AG09319 (cell line): Measurements from ENCODE around the gene KRT81.

ENCODE experiments used
- DNase-seq: peaks from one replicate; pipeline ENCODE4 v3.0.0-alpha.2; 2010; ENCODE audit warnings: low read depth; ENCODE audit errors: extremely low read depth
- TF ChIP-seq, protein P1 (sequence below): IDR thresholded peaks from 2 replicates; pipeline ENCODE4 v1.5.1; 2011; ENCODE audit warnings: low read depth, mild to moderate bottlenecking, inconsistent platforms, low read length, moderate library complexity

Gene KRT81

DNA sequence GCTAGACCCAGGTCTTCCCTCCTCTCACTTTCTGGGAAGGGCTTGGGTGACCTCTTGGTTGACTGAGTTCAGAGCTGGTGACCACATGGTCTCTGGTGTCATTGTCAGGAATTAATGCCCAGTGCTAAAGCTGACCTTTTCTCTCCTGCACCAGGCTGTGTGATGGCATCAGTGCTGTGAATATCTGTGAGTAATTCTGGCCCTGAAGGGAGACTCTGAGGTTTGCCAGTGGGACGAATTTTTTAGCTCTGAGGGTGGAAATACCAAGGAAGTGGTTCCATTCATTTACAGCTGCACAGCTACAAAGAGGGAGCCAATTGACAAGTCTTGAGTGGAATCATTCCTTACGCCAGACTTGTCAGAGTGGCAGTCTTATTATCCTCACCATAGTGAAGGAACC is 23.1 kb downstream of the KRT81 start:
- TF ChIP-seq, protein P1, sequence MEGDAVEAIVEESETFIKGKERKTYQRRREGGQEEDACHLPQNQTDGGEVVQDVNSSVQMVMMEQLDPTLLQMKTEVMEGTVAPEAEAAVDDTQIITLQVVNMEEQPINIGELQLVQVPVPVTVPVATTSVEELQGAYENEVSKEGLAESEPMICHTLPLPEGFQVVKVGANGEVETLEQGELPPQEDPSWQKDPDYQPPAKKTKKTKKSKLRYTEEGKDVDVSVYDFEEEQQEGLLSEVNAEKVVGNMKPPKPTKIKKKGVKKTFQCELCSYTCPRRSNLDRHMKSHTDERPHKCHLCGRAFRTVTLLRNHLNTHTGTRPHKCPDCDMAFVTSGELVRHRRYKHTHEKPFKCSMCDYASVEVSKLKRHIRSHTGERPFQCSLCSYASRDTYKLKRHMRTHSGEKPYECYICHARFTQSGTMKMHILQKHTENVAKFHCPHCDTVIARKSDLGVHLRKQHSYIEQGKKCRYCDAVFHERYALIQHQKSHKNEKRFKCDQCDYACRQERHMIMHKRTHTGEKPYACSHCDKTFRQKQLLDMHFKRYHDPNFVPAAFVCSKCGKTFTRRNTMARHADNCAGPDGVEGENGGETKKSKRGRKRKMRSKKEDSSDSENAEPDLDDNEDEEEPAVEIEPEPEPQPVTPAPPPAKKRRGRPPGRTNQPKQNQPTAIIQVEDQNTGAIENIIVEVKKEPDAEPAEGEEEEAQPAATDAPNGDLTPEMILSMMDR, result no peak
- DNase-seq, result no peak

DNA sequence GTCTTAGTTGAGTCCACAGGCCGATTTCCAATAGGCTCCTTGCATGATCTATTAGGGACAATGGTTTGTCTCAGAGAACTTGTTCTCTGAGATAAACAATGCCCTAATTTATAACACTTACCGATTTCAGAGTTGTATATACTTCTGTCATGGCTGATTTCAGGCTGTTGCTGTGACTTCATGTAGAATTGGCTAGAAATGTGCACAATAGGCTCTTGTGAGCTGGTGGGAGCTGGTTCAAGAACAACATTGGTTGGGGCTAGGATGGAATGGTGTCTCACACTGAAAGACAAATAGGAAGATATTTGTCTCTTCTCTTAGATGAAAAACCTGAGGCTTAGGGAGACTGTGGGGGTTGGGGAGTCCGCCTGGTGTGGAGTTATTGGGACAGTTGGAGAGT is 23.6 kb downstream of the KRT81 start:
- TF ChIP-seq, protein P1, result no peak
- DNase-seq, result no peak

DNA sequence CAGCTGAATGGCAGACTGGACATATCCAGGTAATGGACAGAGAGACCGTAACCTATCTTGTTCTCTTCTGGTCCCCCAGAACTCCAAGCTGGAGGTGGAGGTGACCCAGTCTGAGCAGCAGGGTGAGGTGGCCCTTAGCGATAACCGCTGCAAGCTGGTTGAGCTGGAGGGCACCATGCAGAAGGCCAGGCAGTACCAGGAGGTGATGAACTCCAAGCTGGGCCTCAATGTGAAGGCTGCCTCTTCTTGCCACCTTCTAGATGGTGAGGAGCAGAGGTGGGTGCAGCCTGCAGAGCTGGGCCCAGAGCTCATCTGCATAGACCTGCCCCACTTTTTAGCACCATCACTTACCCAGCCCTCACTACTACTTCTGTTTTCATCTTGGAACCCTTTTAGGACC is 24.1 kb downstream of the KRT81 start:
- DNase-seq, result no peak
- TF ChIP-seq, protein P1, result no peak

DNA sequence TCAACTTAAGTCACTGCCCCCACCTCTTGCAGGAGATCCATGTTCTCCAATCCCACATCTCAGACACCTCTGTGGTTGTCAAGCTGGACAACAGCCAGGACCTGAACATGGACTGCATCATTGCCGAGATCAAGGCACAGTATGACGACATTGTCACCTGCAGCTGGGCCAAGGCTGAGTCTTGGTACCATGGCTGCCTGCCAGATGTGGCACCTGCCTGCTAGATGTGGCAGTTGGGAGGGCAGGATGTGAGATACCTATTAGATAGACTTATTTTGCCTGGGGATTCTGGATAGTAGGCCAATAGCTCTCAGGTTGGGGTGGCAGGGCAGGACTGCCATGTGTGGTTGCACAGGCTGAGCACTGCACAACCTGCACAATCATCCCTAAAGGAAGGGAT is 24.8 kb downstream of the KRT81 start:
- DNase-seq, result no peak
- TF ChIP-seq, protein P1, result no peak

DNA sequence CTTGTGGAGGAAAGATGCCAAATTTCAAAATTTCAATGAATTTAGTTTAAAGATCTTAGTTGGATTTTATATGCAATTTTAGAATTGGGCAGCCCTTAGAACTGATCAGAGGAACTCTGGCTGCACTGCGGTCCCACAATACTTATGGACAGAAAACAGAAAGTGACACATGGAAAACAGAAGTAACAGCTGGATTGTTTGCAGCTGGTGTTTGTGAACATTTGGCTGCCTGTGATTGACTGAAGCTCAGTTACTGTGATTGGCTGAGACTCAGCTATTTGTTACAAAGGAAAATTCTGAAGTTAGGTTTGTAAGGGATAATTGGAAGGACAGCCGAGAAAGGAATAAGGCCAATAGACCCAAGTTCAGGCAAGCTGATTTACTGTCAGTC is 26.9 kb downstream of the KRT81 start:
- TF ChIP-seq, protein P1, result no peak
- DNase-seq, result no peak

DNA sequence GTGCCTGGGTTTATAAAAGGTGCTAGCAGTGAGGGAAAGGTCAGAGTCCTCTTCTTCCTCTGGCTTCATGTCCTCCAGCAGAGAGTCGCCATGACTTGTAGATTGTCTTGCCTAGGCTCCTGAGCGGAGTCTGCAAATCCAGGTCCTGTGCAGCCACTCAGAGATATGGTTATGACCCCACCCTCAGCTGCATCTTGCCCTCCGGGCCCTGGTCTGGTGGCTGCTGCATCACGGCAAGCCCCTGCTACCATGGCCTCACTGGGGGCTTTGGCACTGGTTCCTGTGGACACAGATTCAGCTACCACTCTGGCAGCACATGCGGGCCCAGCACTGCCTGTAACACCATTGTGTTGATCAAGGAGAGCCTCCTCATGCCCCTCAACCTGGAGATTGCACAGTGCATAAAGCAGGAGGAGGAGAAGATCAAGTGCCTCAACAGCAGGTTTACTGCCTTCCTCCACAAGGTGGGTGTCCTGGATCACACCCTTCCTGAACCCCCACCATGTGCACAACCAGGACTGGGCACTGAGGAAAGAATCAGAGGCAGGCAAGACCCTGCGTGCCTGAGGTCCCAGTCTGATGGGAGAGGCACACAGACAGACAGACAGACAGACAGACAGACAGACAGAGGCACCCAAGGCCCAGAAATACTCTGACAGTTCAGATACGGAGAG is 27.4 kb downstream of the KRT81 start:
- no peak for DNase-seq
- TF ChIP-seq, protein P1, result no peak

DNA sequence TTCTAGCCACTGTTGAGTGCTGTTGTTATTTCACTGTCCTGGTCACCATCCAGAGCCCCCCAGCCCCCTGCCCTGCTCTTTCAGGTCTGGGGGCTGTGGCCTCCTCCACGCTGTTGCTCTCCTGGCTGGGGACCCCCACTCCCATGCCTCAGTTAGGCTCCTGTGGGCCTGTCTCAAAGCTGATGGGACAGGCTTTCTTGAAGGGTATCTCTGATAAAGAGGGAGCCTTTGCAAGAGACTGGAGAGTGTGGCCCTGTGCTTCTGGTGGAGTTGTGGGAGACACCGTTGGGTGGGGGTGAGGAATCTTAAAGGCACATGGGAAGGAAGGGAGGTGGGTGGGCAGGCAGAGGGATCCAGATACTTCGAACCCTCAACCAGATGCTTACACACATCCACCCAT is 29.0 kb downstream of the KRT81 start:
- TF ChIP-seq, protein P1, result no peak
- DNase-seq, result no peak
